Measurements from ENCODE around the gene C18orf32.
"Not testable (repeated sequence)": the region's sequence is repeated elsewhere in the genome, so short reads cannot be mapped to it uniquely, and the experiment has no call there.

The C18orf32 gene

DNA sequence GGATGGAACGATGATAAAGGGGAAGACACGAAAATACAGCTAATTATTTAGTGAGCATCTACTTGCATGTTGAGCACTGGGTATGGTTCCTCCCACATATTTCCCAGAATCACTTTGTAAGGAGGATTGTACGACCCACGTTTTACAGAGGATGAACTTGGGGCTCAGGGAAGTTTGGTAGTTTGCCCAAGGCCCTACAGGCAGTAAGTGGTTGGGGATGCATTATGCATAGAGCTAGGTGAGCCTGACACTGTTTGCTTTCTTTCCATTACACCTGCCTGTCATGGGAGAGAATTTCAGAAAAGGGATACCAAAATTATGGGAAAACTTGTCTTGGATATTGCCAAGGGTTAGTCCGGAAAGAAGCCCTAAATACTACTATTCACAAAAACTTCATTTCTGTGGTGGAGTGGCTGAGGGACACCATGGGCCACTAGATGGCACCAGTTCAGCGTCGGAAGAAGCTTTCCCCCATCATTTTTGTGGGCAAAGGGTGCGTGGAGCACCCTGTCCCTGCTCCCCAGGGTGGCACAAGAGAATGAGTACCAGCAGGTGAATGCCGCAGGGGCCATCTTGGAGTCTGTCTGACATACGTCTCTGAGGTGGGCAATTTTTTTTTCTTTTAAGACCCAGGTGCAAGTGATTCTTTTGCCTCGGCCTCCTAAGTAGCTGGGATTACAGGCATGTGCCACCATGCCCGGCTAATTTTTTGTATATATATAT is 23.5 kb upstream of the C18orf32 start:
- in situ Hi-C loops (cut with MboI; ENCODE audit: low pct_unique_long_range_greater_than_20kb, low sequenced_read_pairs) = no loop called here
- peak; percentile 61 for DNase-seq

DNA sequence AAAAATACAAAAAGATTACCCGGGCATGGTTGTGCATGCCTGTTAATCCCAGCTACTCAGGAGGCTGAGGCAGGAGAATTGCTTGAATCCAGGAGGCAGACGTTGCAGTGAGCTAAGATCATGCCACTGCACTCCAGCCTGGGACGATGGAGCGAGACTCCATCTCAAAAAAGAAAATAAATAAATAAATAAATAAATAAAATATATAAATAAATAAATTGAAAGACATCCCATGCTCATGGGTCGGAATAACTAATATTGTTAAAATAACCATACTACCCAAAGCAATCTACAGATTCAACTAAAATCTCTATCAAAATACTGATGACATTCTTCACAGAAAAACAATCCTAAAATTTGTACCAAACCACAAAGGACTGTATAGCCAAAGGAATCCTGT is 19.4 kb upstream of the C18orf32 start:
- DNase-seq; in situ Hi-C loops (cut with MboI; ENCODE audit: low pct_unique_long_range_greater_than_20kb, low sequenced_read_pairs): not testable (repeated sequence)

DNA sequence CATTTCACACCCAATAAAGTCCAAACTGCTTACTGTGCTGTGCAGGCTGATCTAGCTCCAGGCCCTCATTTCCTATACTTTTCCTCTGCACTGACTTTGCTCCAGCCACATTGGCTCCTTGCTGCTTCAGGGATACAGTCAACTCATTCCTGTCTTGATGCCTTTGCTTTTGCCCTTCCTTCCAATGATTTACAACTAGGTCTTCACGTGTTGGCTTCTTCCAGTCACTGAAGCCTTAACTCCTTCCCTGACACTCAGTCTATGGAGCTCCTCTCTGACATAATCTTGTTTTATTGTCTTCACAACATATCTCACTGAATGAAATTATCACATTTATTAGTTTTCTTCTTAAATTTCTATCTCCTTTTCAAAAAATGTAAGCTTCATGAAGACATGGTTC is 16.9 kb upstream of the C18orf32 start:
- DNase-seq = no peak
- in situ Hi-C loops (cut with MboI; ENCODE audit: low pct_unique_long_range_greater_than_20kb, low sequenced_read_pairs) = no loop called here

DNA sequence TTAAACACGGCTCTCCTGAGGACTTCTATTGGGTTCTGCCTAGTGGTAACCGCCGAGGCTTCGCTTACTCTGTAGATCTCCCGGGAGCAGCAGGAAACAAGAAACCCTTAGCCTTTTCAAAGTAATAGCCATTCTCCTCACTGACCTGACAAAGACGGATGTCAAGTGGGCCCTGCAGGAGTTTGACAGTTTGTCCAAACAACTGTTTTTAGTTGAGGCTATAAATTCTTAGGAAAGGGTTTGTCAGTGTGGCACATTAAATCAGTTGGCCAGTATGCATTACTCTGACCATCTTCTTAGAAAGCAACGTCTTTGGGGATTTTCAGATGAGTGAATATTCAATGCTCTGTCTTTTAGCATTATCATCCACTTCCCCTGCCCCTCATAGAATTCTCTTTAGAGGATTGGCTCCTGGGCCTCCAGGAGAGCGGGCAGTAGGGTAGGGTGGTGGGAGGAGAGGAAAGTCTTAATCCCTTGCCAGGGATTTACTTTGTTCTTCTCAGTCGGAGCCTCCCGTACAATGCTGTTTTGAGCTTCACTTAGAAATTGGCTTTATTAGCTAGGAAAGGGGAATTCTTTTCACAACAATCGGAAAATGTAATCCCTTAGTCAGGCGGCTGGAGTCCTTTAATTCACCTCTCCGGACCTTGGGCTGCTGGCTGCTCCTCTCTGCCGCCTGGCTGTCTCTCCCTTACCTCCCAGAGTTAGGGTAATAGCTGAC is 13.3 kb upstream of the C18orf32 start:
- in situ Hi-C loops (cut with MboI; ENCODE audit: low pct_unique_long_range_greater_than_20kb, low sequenced_read_pairs) = no loop called here
- no peak for DNase-seq

DNA sequence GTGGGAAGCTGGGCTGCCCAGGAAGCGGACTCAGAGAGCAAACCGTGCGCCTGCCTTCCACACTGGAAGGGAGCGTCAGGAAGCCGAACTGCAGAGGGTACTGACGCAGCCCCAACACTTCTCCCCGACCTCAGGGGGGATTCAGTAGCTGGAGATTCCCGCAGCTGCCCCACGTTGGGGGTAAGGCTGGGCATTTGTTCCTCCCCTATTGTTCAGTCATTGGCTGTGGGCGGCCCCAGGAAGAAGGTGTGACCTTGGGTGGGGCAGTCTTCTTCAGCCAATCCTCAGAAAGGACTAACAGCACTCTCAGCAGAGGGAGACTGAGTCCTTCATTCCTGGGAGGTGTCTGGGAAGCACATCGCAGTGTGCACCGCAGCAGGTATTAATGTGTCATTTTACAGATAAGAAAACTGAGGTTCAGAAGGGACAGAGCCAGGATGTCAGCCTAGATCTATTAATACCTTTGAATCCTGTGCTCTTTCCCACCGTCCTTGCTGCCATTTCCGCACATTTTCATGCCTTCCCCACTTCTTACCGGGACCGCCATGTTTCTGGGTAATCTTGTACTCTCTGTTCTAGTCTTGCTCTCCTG is 12.1 kb upstream of the C18orf32 start:
- no peak for DNase-seq

DNA sequence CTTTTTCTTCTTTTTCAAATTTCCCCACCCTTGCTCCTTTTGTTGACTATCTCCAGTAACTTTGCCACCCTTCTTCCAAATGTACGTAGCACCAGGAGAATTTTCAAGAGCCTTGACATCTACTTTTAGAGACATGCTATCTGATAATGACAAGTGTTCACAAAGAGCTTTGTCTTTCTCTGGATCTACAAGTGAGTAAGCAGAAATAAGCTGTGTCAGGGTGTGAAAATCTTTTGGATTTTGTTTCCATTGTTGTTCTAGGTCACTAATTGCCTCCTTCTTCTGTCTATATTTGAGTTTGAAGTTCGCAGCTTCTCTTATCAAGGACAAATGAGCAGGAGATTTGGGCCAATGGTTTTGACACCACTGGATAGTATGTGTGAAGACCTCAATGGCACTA is 8.4 kb upstream of the C18orf32 start:
- DNase-seq = no peak
- in situ Hi-C loops (cut with MboI; ENCODE audit: low pct_unique_long_range_greater_than_20kb, low sequenced_read_pairs) = no loop called here

More for the DNA sequence above, 12.1 kb upstream of the C18orf32 start:
- in situ Hi-C loops (cut with MboI; ENCODE audit: low pct_unique_long_range_greater_than_20kb, low sequenced_read_pairs) = no loop called here

DNA sequence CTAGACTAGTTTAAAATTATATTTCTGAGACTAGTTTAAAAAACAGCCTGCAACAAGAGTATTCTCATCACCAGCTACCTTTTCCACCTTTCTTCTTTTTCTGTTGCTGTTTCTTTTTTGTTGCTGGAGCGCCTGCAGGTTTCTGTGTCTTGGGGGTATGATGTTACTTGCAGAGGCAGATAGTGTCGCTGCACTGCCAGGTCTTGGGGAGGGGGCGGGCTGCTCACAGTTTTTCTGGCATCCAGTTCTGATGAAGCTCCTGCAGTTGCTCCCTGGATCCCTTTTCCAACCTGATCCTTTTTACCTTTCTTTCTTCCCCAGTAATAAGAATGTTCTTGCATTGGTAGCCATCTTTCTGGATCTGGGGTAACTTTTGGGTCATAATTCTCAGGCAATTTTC is 8.0 kb upstream of the C18orf32 start:
- in situ Hi-C loops (cut with MboI; ENCODE audit: low pct_unique_long_range_greater_than_20kb, low sequenced_read_pairs) = no loop called here
- DNase-seq = no peak

DNA sequence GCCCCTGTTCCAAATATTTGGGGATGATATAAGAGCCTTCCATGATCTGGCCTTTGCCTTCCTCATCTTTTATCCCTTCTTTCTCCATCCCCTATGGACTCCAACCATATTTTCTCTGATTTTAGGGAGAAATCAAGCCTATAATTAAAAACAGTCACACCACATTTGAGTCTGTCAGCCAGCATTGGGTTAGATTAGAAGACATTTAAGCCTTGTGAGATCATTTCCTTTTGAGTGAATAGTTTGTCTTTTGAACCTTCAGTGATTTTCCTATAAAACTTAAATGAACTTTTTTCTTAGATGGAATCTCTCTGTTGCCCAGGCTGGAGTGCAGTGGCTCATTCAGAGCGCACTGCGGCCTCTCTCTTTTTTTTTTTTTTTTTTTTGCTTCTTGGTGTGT is 7.6 kb upstream of the C18orf32 start:
- in situ Hi-C loops (cut with MboI; ENCODE audit: low pct_unique_long_range_greater_than_20kb, low sequenced_read_pairs) = no loop called here
- no peak for DNase-seq

DNA sequence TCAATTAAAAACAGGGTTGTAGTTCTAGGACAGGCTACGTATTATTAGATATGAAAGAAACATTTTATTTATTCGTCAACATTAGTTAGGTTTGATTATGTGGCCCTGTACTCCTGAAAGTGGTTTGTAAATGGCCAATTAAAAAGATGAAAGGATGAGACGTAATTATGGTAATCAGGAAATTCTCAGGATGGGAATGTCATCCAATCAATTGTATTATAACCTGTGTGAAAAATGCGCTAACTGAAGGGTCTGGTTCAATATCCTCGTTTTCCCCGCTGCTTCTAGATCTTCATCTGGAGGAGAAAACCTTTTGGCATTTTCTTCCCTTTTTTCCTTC is 5.6 kb upstream of the C18orf32 start:
- in situ Hi-C loops (cut with MboI; ENCODE audit: low pct_unique_long_range_greater_than_20kb, low sequenced_read_pairs) = no loop called here
- DNase-seq = no peak

DNA sequence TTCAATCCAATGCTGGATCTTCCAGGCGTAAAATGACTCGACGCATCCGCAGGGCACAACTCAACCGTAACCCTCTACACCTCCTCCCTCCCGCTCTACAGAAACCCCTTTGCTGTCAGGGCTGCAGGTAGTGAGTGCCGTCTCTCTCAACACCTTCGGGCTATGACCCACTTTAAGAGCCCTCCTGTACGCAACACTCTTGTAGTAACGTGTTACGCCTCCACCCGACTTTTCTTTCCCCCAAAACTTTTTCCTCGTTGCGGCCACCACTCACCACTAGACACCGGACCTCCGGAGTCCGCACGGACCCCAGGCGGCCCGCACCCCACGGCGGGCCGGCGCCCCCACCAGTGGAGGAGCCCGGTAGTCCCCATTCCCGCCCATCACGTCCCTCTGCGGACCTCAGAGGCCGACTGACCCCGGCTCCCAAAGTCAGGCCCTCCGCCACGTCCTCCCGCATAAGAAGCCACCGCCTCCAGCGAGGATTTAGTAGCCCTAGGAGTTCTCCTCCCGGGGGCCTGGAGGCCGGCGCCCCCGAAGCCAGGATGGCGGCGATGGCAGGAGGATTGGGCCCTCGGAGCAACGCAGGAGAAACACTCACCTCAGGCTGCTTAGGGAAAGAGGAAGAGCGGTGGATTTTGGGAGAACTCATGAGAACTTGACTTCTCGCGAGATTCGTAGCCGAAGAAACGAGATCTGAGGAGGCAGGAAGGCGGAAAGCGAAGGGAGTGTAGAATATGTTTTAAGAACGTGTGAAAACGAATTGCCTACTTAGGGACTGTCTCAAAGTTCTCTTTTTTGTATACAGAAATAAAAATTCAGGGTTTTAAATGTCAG is 5.0 kb upstream of the C18orf32 start, which contains the start of gene RPL17:
TSS of gene RPL17 (minus strand) at position 609 of the 837 bp plus-strand sequence.
- peak; percentile 100 for DNase-seq
- in situ Hi-C loops (cut with MboI; ENCODE audit: low pct_unique_long_range_greater_than_20kb, low sequenced_read_pairs) = no loop called here

DNA sequence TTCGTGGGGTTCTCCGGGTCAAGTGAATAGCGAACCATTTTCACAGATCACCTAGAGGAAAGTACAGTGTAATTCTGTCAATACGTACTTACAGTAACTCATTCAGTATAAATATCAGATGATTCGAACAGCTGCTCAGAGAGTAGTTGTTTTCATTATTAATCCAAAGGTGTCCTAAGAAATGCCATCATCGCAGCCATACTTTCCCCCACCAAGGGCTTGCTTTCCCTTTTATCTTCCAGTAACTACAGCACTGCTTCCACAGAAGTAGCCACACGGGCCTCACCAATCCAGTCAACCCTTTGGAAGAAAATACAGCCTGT is 4.5 kb upstream of the C18orf32 start:
- no peak for DNase-seq
- in situ Hi-C loops (cut with MboI; ENCODE audit: low pct_unique_long_range_greater_than_20kb, low sequenced_read_pairs) = no loop called here

DNA sequence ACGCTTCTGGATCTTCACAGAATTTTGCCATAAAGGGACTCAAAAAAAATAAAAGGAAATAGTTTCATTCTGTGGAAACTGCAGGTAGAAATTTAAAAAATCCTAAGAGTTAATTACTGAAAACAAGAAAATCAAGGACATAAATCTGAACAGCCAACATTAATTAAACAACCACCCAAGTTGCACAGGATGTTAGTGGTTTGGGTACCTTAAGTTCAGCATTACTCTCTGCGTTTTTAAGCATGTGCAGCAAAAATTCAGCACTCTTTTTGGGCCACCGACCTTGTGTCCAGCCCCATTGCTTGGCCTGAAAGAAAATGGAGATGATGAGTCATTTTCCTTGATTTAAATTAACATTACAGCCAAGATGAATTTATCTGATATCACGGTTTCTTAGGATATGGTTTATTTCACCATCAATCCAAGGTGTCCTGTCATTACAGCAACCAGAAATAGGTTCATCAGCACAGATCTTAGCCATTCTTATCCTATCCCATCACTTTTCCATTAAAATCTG is 3.3 kb upstream of the C18orf32 start:
- no peak for DNase-seq
- in situ Hi-C loops (cut with MboI; ENCODE audit: low pct_unique_long_range_greater_than_20kb, low sequenced_read_pairs) = no loop called here

DNA sequence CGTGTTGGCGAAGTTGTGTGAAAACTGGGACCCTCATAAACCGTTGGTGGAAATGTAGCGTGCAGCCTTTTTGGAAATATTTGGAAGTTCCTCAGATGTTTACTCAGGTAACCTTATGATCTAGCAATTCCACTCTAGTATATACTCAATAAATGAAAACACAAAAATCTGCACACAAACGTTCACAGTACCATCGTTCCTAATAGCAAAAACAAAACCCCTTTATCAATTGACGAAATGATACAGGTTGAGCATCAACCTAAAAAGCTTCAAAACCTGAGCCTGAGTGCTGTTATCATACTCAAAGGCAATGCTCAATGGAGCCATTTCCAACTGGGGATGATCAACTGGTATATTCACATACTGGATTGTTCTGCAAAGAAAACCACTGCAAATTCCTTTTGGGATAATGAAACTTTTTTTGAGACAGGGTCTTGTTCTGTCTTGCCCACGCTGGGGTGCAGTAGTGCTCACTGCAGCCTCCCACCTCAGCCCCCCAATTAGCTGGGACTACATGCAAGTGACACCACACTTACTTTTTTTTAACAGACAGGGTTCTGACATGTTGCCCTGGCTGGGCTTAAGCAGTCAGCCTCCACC is 777 bp upstream of the C18orf32 start:
- no peak for DNase-seq
- in situ Hi-C loops (cut with MboI; ENCODE audit: low pct_unique_long_range_greater_than_20kb, low sequenced_read_pairs) = no loop called here

DNA sequence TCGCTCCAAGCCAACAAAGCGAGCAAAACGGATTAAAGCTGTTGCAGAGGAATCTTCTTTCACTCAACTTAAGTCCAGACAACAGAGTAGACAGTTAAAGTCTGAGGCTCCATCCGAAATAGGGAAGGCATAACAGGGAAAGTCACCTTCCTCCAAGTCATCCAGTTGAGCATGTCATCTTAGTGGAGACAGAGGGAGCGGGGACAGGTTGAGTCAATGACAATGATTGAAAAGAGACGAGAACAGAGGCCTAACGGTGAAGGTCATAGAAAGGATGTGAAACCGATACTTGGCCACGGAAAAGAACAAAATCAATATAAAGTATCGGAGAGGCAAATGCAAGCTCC is 455 bp downstream of the C18orf32 start:
- in situ Hi-C loops (cut with MboI; ENCODE audit: low pct_unique_long_range_greater_than_20kb, low sequenced_read_pairs) = no loop called here
- DNase-seq = no peak

DNA sequence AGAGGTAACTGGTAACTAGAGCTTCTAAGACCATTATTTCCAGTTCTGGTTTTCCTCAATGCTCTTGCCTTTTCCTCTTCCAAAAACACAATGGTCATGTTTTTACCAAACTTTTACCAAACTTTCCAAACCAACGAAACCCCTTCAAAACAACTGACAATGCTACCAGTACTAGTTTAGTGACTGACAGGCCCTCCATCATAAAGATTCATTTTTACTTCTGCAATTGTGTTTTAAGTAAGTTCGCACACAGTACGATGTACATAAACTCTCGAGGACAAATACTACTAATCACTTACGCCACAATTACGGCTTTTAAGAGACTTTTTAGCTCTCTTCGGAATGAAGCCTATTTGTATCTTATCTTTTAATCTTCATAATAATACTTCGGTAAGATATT is 900 bp downstream of the C18orf32 start:
- DNase-seq = peak; percentile 42
- in situ Hi-C loops (cut with MboI; ENCODE audit: low pct_unique_long_range_greater_than_20kb, low sequenced_read_pairs) = no loop called here

DNA sequence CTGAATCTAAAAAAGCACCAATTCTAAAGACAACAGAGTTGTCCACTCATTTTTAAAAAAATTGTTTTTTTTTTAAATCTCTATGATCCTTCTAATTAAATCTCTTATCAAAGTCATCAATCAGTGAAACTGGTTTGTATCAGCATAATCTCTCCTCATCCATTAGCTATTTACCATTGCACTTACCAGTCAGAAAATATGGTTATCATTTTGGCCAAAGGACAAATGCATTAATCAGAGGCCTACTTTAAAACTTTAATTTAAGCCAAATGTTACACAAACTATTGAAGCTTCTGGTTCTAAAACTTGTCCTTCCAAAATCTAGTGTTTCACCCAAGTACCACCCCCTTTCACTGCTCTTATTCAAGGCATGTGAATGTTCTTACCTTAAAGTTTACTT is 3.8 kb downstream of the C18orf32 start:
- in situ Hi-C loops (cut with MboI; ENCODE audit: low pct_unique_long_range_greater_than_20kb, low sequenced_read_pairs) = no loop called here
- no peak for DNase-seq

DNA sequence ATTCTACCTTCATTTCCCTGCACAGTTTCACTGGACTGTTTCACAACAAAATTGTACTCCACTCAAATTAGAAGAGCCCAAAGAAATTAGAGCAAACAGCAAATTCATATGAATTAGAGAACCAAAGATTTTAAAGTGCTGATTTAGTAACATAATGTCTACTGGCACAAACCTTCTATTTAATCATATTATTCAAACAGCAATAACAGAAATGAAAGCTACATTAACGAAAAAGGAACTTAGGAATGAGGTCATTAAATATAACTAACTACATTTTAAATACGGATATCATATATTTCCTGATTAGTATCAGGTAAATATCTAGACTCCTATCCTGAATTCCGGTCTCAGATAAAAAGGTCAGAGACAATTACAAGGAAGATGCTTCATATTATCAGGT is 5.1 kb downstream of the C18orf32 start:
- in situ Hi-C loops (cut with MboI; ENCODE audit: low pct_unique_long_range_greater_than_20kb, low sequenced_read_pairs) = no loop called here
- no peak for DNase-seq

DNA sequence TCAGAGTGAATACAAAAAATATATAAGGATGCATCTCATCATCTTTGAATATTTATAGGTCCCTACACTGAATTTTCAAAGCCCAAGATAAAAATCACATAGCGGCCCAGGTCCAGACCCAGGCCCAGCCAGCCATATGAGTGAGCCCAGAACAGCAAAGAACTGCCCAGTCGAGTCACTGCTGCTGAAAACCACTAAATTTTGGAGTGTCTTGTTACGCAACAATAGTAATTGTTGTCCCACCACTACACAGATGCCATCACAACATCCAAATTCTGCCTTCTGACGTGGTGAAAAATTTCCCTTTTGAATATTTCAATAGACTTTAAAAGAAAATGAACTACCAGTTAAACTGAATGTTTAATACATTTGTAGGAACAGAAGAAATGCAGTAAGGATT is 5.7 kb downstream of the C18orf32 start:
- in situ Hi-C loops (cut with MboI; ENCODE audit: low pct_unique_long_range_greater_than_20kb, low sequenced_read_pairs) = no loop called here
- DNase-seq = no peak

DNA sequence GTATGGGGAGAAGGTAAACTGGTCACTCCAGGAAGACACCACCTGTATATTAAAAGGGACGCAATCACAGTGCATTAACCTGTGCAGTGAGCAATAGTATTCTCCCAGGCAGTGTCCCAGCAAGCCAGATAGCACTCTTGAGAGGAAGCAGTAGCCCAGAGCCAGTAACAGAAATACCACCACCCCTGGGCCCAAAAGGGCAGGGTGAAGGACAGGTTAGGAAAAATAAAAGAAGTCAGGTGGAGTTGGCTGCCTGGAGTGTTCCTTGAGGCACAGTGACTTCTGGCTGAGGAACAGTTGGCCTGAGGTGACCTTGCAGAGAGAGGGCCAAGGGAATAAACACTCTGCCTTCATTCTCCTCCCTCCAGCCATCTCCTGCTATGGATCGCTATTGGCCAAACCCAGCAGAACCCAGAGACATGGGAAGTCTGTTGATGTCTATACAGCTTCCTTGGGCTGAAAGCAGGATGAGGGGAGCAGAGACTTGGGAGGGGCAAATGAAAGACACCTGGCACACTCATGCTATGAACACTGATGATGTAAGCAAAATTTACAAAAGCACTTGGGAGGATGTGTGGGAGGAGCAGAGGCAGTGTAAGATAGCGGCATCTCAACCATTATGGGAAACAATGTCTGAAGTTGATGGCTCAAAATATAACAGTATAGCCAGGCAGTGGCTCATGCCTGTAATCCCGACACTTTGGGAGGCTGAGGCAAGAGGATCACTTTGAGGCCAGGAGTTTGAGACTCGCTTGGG is 7.5 kb downstream of the C18orf32 start:
- no peak for DNase-seq

More for the DNA sequence above, 7.5 kb downstream of the C18orf32 start:
- in situ Hi-C loops (cut with MboI; ENCODE audit: low pct_unique_long_range_greater_than_20kb, low sequenced_read_pairs) = no loop called here

Measured in KBM-7 (cell line).